Kidney (tissue), 14 donors: ENCODE data around the gene CPM. TPM values are rescaled to one million over a fixed set of nuclear protein-coding genes. Genes with fewer than 3 reads are reported as not detected.

Experiments
- DNase-seq, 5 donors: peaks; one replicate each; pipeline ENCODE4 v3.0.0-alpha.2; 2013 to 2020
- FAIRE-seq: peaks from 2 replicates; lab custom pipeline; 2012; peaks lifted over from hg19 to GRCh38; lab: Jason Lieb, UNC
- H3K27ac ChIP-seq, 2 donors: one replicate each; pipeline ENCODE4 v1.7.0; 2013; ENCODE audit warnings: low read depth in 2 of 2, low read length in 2 of 2, inconsistent platforms in 1 of 2
- H3K27me3 ChIP-seq: one replicate; pipeline ENCODE4 v1.7.1; 2013; ENCODE audit warnings: low read length, inconsistent platforms; ENCODE audit not compliant: control insufficient read depth, insufficient read depth
- H3K36me3 ChIP-seq, 3 donors: one replicate each; pipeline versions ENCODE4 v1.7.0 to v1.7.1; 2013; ENCODE audit warnings: low read length in 3 of 3, control low read depth in 1 of 3, inconsistent platforms in 1 of 3; ENCODE audit not compliant: insufficient read depth in 3 of 3, control insufficient read depth in 2 of 3
- H3K4me1 ChIP-seq, 3 donors: one replicate each; pipeline versions ENCODE4 v1.7.0 to v1.7.1; 2013; ENCODE audit warnings: low read length in 3 of 3, inconsistent platforms in 1 of 3, low read depth in 1 of 3; ENCODE audit not compliant: control insufficient read depth in 2 of 3, insufficient read depth in 2 of 3
- H3K4me3 ChIP-seq, 3 donors: one replicate each; pipeline versions ENCODE4 v1.7.0 to v1.8.1; 2013; ENCODE audit warnings: low read length in 3 of 3, control low read depth in 1 of 3, inconsistent platforms in 1 of 3
- H3K9ac ChIP-seq, 3 donors: one replicate each; pipeline versions ENCODE4 v1.7.0 to v1.7.1; 2013; ENCODE audit warnings: low read length in 3 of 3, control low read depth in 1 of 3, inconsistent platforms in 1 of 3
- H3K9me3 ChIP-seq, 3 donors: one replicate each; pipeline versions ENCODE4 v1.7.0 to v1.7.1; 2013; ENCODE audit warnings: low read length in 3 of 3, control low read depth in 1 of 3, inconsistent platforms in 1 of 3; ENCODE audit not compliant: control insufficient read depth in 2 of 3, insufficient read depth in 1 of 3
- intact Hi-C: fragments of 100-400 bp; cut with DNase I; formaldehyde crosslinking; loops from one replicate; pipeline ENCODE4 v1.11.1; 2022
- polyA plus RNA-seq: library from polyadenylated mRNA; stranded (reverse); fragments of 350-450 nt; fragmentation: Illumina TruSeq; extraction: RNeasy Lipid Tissue Mini Kit (QIAGEN cat#74804); gene quantifications from one replicate; pipeline ENCODE4 v1.2.3, GENCODE V29; 2014; ENCODE audit warnings: low read depth, low replicate concordance; ENCODE audit not compliant: insufficient read depth
- total RNA-seq: library from RNA; stranded (reverse); fragmentation: NEBNext Ultra II Directional; extraction: Animal tissue kit (Norgen Biotek cat#: 25700); gene quantifications from one replicate; pipeline ENCODE4 v1.2.1, GENCODE V29; 2021
- TF ChIP-seq, protein P1 (sequence below): IDR thresholded peaks from 3 replicates; pipeline ENCODE4 v1.5.1; 2012; ENCODE audit warnings: mild to moderate bottlenecking, moderate library complexity, borderline replicate concordance; ENCODE audit not compliant: insufficient read depth; ENCODE audit errors: extremely low read depth
- donor health status: control.
- donor health status: control.
- donor health status: control.
- donor health status: control.
- donor health status: control.
- donor health status: DM: yes; HTN: yes; CAD: no.
- donor health status: Normal renal cell carcinoma (clear cell type).

The CPM gene
- total and polyA plus RNA-seq, 2 donors from 2014 or later: 35.7 to 144 TPM

DNA sequence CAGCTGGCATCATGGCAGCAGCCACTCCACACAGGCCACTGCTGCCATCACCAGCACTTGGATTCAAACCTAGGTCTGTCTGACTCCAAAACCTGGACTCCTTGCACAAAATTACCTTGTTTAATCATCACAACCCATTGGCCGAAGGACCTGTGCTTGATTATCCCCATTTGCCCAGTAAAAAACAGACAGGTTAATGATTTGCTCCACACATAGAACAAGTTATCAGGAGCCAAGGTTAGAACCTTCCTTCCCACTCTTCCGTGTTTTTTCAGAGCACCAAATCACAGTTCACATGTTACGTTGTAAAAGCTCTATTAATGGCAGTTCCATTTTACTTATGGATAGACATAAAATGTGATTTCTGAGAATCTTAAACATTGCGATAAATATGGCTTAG is 23.5 kb upstream of the CPM start:
- Histone ChIP-seq H3K9ac (no peak overlapping the region), H3K27me3 (no peaks in the 10 kb centered on the region), H3K4me3 (no peak overlapping the region), H3K4me1 (peaks cover 0 to 7% (median 5%) of the 10 kb centered on the region in 3 donors), H3K36me3 (no peaks in the 10 kb centered on the region), H3K27ac (no peak overlapping the region), H3K9me3 (no peaks in the 10 kb centered on the region)
- intact Hi-C loops: no loop called here
- no peak for DNase-seq
- TF ChIP-seq, protein P1, sequence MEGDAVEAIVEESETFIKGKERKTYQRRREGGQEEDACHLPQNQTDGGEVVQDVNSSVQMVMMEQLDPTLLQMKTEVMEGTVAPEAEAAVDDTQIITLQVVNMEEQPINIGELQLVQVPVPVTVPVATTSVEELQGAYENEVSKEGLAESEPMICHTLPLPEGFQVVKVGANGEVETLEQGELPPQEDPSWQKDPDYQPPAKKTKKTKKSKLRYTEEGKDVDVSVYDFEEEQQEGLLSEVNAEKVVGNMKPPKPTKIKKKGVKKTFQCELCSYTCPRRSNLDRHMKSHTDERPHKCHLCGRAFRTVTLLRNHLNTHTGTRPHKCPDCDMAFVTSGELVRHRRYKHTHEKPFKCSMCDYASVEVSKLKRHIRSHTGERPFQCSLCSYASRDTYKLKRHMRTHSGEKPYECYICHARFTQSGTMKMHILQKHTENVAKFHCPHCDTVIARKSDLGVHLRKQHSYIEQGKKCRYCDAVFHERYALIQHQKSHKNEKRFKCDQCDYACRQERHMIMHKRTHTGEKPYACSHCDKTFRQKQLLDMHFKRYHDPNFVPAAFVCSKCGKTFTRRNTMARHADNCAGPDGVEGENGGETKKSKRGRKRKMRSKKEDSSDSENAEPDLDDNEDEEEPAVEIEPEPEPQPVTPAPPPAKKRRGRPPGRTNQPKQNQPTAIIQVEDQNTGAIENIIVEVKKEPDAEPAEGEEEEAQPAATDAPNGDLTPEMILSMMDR: no peak
- no peak for FAIRE-seq

DNA sequence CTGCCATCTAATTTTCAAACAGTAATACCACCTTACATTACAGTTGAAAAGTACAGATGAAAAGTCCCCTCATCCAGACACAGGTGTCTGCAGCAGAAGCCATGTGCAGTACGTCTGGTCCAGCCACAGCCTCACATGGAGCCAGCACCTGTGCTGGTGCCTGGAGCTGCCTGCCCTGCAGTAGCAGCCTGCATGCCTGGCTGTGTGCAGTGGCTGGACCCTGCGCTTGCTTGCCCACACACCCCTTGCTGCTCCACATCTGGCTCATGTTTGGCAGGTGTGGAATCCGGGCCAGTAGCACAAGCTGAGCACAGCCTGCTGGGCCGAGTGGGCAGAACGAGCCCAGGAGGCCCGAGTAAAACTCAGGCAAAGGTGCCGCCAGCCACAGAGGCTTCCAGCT is 21.8 kb upstream of the CPM start:
- H3K4me1 ChIP-seq: peaks cover 0 to 7% (median 5%) of the 10 kb centered on the region in 3 donors
- TF ChIP-seq, protein P1: no peak
- no peaks in the 10 kb centered on the region for H3K36me3 ChIP-seq
- intact Hi-C loops: no loop called here
- no peaks in the 10 kb centered on the region for H3K9me3 ChIP-seq
- no peak overlapping the region for H3K9ac ChIP-seq
- H3K27me3 ChIP-seq: no peaks in the 10 kb centered on the region
- H3K4me3 ChIP-seq: no peak overlapping the region
- DNase-seq (no peak), FAIRE-seq (no peak)
- no peak overlapping the region for H3K27ac ChIP-seq

DNA sequence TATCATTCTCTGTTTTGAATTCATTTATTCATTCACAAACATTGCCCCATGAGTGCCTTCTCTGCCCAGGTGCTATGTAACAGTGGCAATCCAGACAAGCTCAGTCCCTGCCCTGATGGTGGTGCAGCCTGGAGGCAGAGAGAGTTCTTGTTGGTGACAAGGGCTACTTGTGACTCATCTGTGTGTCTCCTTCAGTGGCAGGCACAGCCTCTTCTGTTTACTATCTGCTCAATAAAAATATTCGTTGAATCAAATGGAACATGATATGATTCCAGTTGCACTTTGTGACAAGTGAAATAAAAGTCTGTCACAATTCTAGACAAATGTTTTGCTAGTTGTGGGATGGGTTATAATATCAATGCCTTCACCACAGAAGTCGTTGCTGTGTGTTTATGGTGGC is 20.6 kb upstream of the CPM start:
- DNase-seq: no peak
- TF ChIP-seq, protein P1: no peak
- Histone ChIP-seq H3K9me3 (no peaks in the 10 kb centered on the region), H3K36me3 (no peaks in the 10 kb centered on the region), H3K27me3 (no peaks in the 10 kb centered on the region), H3K4me3 (no peak overlapping the region), H3K9ac (no peak overlapping the region), H3K4me1 (peaks cover 0 to 7% (median 5%) of the 10 kb centered on the region in 3 donors), H3K27ac (no peak overlapping the region)
- no peak for FAIRE-seq
- intact Hi-C loops: no loop called here

DNA sequence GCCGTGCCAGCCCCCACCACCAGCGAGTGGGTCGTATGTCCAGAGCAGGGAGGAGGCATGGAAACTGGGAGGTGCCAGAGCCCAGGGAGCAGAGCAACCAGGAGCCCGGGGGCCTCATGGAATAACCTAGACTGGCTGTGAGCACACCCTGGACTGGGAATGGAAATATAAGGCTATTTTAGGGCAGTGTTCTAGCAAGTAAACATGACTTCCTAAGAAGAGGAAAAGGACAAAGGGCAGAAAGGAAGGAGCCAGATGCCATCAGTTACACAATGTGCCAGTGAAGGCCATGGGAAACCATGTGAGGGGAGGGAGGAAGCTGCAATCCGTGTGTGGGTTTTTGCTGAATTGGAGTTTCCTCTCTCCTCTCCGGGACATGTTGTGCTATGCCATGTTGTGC is 18.7 kb upstream of the CPM start:
- Histone ChIP-seq H3K9me3 (no peaks in the 10 kb centered on the region), H3K36me3 (no peaks in the 10 kb centered on the region), H3K4me1 (peaks cover 0 to 5% (median 5%) of the 10 kb centered on the region in 3 donors), H3K27me3 (no peaks in the 10 kb centered on the region), H3K4me3 (no peak overlapping the region), H3K27ac (peak overlapping the region in 1 of 2 donors; percentile 13), H3K9ac (peak overlapping the region in 1 of 3 donors; percentile 8)
- DNase-seq (peak in 1 of 5 donors; percentile 20), FAIRE-seq (no peak)
- TF ChIP-seq, protein P1: no peak
- intact Hi-C loops: no loop called here
